Neuron (in vitro differentiated cells): ENCODE results near the gene CLEC5A.
"Not testable (repeated sequence)": the region's sequence is repeated elsewhere in the genome, so short reads cannot be mapped to it uniquely, and the experiment has no call there.

ENCODE experiments used
- H2AFZ ChIP-seq: one replicate; pipeline ENCODE4 v1.6.1; 2013; ENCODE audit warnings: low read depth, mild to moderate bottlenecking, inconsistent platforms, low read length, moderate library complexity
- H3K27me3 ChIP-seq: one replicate; pipeline ENCODE4 v1.6.1; 2013; ENCODE audit warnings: low read length; ENCODE audit not compliant: insufficient read depth
- H3K36me3 ChIP-seq: one replicate; pipeline ENCODE4 v1.6.1; 2013; ENCODE audit warnings: low read length; ENCODE audit not compliant: insufficient read depth
- H3K4me1 ChIP-seq: one replicate; pipeline ENCODE4 v1.6.1; 2013; ENCODE audit warnings: low read length; ENCODE audit not compliant: insufficient read depth
- H3K4me3 ChIP-seq: 2 replicates; pipeline ENCODE4 v1.5.1; 2013; ENCODE audit warnings: mild to moderate bottlenecking, low read length, moderate library complexity
- H3K9me3 ChIP-seq: one replicate; pipeline ENCODE4 v1.6.1; 2013; ENCODE audit warnings: low read length

CLEC5A gene

DNA sequence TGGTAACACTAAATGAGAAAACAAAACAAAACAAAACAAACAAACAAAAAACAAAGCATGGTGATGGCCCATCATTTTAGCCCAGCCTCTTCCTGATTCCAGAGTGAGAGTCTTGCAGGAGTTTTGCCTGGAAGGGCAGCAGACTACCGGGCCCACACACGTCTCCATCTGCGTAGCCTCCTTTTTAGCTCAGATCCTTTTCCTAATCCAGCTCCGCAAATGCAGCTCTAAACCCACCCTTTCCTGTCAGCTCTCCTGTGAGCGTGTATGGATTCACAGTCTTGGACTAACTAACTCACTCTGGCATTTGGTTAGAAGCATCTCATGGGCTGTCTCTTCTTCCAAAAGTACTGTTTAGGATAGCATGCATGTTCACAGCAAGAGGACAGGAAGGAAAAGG is 16.6 kb downstream of the CLEC5A start:
- Histone ChIP-seq H2AFZ (no peak overlapping the region), H3K9me3 (no peaks in the 10 kb centered on the region)

DNA sequence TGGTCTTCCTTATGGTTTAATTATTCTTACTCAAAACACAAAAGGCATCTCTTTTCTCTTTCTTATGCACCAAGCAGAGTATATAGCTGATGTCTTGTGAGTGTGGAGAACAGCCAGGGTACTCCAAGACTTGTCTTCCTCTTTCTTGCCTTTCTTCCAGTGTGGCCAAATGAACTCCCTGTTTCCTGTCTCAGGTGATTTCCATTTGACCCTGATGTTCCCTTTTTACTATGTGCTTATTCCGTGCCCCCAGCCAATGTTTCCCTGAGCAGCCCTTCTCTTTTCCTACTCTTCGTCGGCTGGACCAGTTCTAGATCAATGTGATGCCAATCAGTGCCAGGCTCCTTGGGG is 18.0 kb downstream of the CLEC5A start:
- H2AFZ ChIP-seq: no peak overlapping the region
- no peaks in the 10 kb centered on the region for H3K4me1 ChIP-seq
- no peaks in the 10 kb centered on the region for H3K9me3 ChIP-seq
- no peak overlapping the region for H3K4me3 ChIP-seq
- H3K36me3 ChIP-seq: no peaks in the 10 kb centered on the region
- no peaks in the 10 kb centered on the region for H3K27me3 ChIP-seq

More for the DNA sequence above, 16.6 kb downstream of the CLEC5A start:
- H3K27me3 ChIP-seq: no peaks in the 10 kb centered on the region
- H3K36me3 ChIP-seq: no peaks in the 10 kb centered on the region
- H3K4me3 ChIP-seq: no peak overlapping the region
- no peaks in the 10 kb centered on the region for H3K4me1 ChIP-seq

DNA sequence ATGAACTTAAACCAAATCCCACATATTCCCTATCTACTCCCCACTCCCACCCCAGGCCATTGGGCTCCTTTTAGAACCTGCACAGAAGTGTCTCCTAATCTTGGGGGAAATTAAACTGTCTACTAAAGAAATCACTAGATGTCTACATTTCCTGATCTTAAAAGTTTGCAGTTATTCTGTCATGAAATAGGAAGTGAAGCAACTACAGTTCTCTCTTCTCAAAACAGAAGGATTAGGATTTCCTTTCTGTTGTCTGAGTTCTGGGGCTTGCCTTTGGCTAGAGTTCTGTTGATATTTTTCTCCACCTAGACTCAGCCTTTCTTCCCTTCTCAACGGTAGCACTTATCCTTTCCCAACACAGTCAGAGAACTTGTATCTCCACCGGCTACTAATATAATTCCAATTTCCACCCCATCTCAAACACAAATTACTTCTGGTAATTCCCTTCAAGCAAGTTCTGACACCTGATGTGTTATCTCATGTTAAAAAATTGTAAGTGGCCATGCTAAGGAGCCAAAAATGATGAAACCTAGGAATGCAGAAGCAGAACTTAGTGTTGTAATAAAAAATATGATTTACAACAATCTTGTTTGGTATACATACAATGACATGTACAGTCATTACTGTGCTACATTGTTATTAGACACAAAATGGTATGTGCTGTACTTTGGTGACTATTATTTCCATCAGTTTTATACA is 18.5 kb downstream of the CLEC5A start:
- Histone ChIP-seq H3K4me1 (no peaks in the 10 kb centered on the region), H3K9me3 (no peaks in the 10 kb centered on the region), H3K36me3 (no peaks in the 10 kb centered on the region), H2AFZ (no peak overlapping the region), H3K4me3 (no peak overlapping the region), H3K27me3 (no peaks in the 10 kb centered on the region)

DNA sequence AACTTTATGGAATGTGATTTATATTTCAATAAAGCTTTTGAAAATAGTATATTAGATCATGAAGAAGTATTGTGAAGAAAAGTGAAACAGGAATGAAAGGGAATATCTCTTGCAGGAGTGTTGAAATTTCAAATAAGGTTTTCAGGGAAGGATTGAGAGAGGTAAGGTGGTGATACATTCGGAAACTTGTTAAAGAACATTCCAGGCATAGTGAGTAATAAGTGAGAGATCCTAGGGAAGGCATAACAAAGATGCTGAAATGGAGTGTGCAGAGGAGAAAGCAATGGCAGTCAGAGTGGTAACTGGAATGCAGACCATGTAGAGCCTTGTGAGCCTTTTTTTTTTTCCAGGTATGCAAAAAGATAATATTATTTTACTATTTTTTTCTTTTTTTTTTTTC is 26.5 kb downstream of the CLEC5A start:
- no peaks in the 10 kb centered on the region for H3K9me3 ChIP-seq
- no peak overlapping the region for H2AFZ ChIP-seq
- H3K4me1 ChIP-seq: no peaks in the 10 kb centered on the region
- no peaks in the 10 kb centered on the region for H3K27me3 ChIP-seq
- no peak overlapping the region for H3K4me3 ChIP-seq
- H3K36me3 ChIP-seq: no peaks in the 10 kb centered on the region

DNA sequence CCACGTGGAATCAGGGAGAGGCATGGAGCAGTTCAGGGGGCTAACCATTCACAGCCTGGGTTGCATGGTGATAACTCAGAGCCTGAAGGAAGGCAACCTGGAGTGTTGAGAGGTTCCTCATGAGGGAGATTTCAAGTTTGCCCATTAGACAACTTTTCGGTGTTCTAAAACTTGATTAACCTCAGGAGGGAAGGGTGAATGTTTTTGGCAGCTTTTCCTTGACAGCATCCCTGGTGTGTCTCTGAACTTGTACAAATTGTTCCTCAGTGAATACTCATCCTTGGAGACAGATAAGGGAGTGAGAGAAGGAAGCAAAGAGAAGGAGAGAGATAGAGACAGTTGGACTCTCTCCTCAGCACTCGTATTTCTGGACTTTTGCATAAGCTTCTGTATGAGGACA is 30.7 kb downstream of the CLEC5A start, which contains the start of gene OR9A4:
OR9A4 (plus strand) TSS at position 301 of the 400 bp plus-strand sequence. CDS start 2,477 bp downstream, outside the sequence.
- Histone ChIP-seq H2AFZ (no peak within 1 kb of the TSS), H3K36me3 (no peaks in the 10 kb centered on the region), H3K4me3 (no peak within 1 kb of the TSS), H3K27me3 (no peaks in the 10 kb centered on the region), H3K4me1 (no peaks in the 10 kb centered on the region), H3K9me3 (no peaks in the 10 kb centered on the region)

DNA sequence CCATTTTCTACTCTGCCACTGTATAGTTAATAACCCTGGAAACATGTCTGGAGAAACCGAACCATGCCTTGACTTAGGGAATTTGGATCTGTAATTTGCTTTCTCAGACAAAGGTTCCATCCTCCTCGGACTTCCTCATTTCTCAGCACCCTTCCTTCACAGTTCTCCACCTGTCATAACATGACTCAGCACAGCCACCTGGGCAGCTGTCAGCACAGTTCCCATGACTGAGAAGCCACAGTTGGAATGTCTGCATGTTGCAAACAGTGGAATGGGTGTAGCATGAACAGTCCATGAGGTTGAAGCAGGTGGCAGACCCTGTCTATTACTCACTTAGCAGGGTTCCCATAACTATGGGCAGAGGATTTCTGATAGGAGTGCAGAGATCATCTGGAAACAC is 31.2 kb downstream of the CLEC5A start:
- H3K27me3 ChIP-seq: no peaks in the 10 kb centered on the region
- no peaks in the 10 kb centered on the region for H3K36me3 ChIP-seq
- H3K4me3 ChIP-seq: no peak overlapping the region
- no peak overlapping the region for H2AFZ ChIP-seq
- no peaks in the 10 kb centered on the region for H3K4me1 ChIP-seq
- no peaks in the 10 kb centered on the region for H3K9me3 ChIP-seq

DNA sequence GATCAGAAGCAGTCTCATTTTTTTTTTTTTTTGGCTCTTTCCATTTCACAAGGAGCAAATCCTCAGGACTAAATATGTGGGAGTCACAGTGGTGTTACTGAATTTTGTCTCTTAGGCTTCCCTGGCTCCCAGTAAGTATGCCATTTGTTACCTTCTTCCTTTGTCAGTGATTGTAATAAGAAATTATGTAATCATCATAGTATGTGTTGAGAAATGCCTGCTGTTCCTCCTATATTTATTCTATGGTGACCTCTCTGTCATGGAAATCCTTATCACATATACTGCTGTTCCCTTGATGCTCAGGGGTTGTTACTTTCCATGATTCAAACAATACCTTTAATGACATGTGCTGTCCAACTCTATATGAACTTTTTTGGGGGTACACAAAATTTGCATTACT is 35.4 kb downstream of the CLEC5A start:
- H2AFZ ChIP-seq: no peak overlapping the region
- H3K4me3 ChIP-seq: no peak overlapping the region
- H3K36me3 ChIP-seq: no peaks in the 10 kb centered on the region
- no peaks in the 10 kb centered on the region for H3K4me1 ChIP-seq
- no peaks in the 10 kb centered on the region for H3K9me3 ChIP-seq
- no peaks in the 10 kb centered on the region for H3K27me3 ChIP-seq

DNA sequence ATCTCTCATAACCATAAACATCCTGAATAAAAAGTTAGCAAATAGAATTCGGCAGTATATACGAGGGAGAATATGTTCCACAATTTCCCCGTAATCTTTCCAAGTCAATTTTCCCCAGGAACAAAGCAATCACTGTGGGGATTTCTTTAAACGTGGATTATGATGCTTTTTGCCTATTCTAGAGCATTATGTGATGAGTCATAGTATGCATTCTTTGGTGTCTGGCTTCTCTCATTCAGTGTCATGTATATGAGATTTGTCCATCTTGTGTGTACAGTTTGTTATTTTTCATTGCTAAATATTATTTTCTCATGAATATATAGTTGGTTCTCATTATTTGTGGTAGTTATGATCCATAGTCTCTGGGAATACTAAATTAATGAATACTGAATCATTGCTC is 40.5 kb downstream of the CLEC5A start:
- Histone ChIP-seq H3K4me1 (no peaks in the 10 kb centered on the region), H2AFZ (no peak overlapping the region), H3K9me3 (no peaks in the 10 kb centered on the region), H3K36me3 (no peaks in the 10 kb centered on the region), H3K4me3 (no peak overlapping the region), H3K27me3 (no peaks in the 10 kb centered on the region)

DNA sequence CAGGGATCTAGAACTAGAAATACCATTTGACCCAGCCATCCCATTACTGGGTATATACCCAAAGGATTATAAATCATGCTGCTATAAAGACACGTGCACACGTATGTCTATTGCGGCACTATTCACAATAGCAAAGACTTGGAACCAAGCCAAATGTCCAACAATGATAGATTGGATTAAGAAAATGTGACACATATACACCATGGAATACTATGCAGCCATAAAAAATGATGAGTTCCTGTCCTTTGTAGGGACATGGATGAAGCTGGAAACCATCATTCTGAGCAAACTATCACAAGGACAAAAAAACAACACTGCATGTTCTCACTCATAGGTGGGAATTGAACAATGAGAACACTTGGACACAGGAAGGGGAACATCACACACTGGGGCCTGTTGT is 47.4 kb downstream of the CLEC5A start:
- H3K9me3 ChIP-seq, H3K4me1 ChIP-seq, H2AFZ ChIP-seq, H3K4me3 ChIP-seq, H3K27me3 ChIP-seq, H3K36me3 ChIP-seq: not testable (repeated sequence)

DNA sequence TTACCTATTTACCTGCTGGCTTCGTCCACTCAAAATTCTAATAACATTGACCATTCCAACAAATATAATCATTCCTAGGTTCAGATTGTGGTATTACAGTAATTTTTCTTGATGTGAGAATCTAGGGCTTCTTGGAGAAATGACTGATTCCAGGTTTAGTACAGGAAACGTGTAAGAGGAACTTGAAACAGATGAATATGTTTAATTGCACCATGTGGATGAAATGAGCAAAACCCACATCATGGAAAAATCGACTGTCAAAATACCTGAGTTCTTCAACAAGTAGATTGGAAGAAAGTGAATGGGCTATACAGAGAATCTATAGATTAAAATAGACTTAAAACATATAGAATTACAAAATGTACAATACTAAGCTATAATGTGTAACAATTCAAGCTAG is 55.4 kb downstream of the CLEC5A start:
- no peaks in the 10 kb centered on the region for H3K27me3 ChIP-seq
- H3K4me3 ChIP-seq: no peak overlapping the region
- H2AFZ ChIP-seq: no peak overlapping the region
- no peaks in the 10 kb centered on the region for H3K9me3 ChIP-seq
- no peaks in the 10 kb centered on the region for H3K4me1 ChIP-seq
- H3K36me3 ChIP-seq: no peaks in the 10 kb centered on the region

DNA sequence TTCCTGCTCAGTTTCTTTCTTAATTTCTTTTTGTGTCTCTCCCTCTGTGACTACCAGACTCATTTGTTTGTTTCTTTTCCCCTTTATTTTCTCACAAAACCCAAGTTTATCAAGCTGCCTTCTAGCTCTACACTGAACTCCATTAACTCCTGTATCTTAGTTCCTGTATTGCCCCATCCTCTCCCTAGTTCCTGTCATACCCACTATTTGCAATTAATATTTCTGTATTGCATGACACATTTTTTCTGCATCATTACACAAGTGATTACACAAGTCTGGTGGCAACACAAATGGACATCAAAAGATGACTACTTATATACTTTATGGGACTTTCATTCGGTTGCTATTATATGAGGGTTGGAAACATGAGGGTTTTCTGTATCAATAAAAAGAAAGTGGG is 57.5 kb downstream of the CLEC5A start:
- no peak overlapping the region for H3K4me3 ChIP-seq
- no peaks in the 10 kb centered on the region for H3K36me3 ChIP-seq
- no peaks in the 10 kb centered on the region for H3K27me3 ChIP-seq
- H3K9me3 ChIP-seq: no peaks in the 10 kb centered on the region
- no peaks in the 10 kb centered on the region for H3K4me1 ChIP-seq
- H2AFZ ChIP-seq: no peak overlapping the region

DNA sequence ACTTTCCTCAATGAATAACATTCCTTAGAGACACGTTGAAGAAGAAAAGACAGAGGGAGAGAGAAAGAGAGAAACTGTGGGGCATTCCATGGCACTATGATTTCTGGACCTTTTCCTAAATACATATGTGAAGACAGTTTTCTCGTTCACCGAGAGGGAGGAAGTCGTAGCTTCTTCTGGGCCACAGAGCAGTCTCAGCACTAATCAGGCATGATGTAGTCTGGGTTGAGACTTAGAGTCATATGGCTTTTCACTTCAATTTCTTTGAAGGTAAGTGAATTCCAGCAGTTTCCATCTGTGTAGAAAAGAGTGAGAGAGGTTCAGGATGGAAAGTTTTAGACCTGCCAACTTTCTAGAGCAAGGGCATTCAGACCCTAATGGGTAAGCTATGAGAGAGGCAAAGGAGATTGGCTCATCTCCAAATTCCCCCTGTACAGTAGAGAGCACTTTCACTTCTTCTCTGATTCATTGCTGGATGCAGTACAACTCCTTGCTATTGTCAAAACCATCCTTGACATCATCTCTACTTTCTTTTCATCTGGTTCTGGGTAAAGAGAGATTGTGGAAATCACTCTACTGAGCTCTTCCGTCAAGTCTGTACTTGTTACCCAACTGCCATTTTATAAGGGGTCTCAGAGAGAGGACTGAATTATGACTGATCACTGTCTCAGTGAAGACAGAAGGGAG is 62.1 kb downstream of the CLEC5A start:
- no peak overlapping the region for H3K4me3 ChIP-seq
- no peak overlapping the region for H2AFZ ChIP-seq
- H3K9me3 ChIP-seq: no peaks in the 10 kb centered on the region
- H3K4me1 ChIP-seq: no peaks in the 10 kb centered on the region
- no peaks in the 10 kb centered on the region for H3K27me3 ChIP-seq
- no peaks in the 10 kb centered on the region for H3K36me3 ChIP-seq

DNA sequence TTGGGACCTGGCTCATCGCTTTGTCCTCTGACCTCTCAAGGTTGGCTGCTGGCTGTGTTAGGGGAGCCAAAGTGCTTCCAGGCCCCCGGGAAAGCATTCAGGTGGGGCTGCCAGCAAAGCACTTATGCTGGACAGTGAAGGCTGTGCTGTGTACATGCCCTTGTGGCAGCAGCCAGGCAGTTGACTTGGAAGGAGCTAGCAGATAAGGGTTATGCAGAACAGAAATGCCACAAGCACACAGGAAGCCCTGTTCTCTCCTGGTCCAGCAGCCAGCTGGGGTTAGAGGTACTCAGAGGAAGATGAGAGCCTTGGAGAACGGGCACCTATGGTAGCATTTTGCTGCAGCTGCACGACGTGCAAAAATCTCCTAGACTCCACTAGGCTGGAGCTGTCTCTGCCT is 65.8 kb downstream of the CLEC5A start:
- H3K4me1 ChIP-seq: no peaks in the 10 kb centered on the region
- H3K27me3 ChIP-seq: no peaks in the 10 kb centered on the region
- H3K4me3 ChIP-seq: no peak overlapping the region
- no peaks in the 10 kb centered on the region for H3K36me3 ChIP-seq
- no peak overlapping the region for H2AFZ ChIP-seq
- no peaks in the 10 kb centered on the region for H3K9me3 ChIP-seq

DNA sequence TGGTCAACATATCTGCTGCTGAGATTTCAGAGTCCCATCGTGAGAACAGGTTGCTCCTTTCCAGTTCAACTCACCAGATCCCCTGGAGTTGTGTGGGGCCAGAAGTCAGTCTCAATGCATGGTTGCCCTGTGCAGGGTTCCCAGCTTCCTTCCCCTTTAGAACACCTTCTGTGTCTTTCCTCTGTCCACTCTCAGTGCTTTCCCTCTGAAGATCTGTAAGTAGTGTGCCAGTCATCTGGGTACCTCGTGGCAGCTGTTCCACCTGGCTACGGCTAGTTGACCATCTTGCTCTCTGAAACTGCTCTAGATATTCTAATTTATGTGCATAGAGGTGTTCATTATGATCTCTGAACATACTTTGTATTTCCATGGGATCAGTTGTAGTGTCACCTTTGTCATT is 69.4 kb downstream of the CLEC5A start:
- Histone ChIP-seq H3K27me3 (no peaks in the 10 kb centered on the region), H3K9me3 (no peaks in the 10 kb centered on the region), H3K4me3 (no peak overlapping the region), H3K4me1 (peaks cover 3% of the 10 kb centered on the region), H2AFZ (no peak overlapping the region), H3K36me3 (no peaks in the 10 kb centered on the region)
